GM12865 (cell line): ENCODE measurements around the gene ELMO1.
A peak's percentile ranks its signal among the peaks of the same experiment; 100 is the strongest.

Source experiments
- DNase-seq: peaks from one replicate; pipeline ENCODE4 v3.0.0; 2010; ENCODE audit warnings: low read depth
- H3K4me3 ChIP-seq: 2 replicates; pipeline ENCODE4 v1.5.1; 2011; ENCODE audit warnings: mild to moderate bottlenecking, low read depth, low read length, control low read depth
- TF ChIP-seq, protein P1 (sequence below): IDR thresholded peaks from 2 replicates; pipeline ENCODE4 v1.5.1; 2011; ENCODE audit warnings: low read length, control low read depth, low read depth, inconsistent platforms; ENCODE audit not compliant: insufficient read depth; ENCODE audit errors: missing control alignments

ELMO1 gene

DNA sequence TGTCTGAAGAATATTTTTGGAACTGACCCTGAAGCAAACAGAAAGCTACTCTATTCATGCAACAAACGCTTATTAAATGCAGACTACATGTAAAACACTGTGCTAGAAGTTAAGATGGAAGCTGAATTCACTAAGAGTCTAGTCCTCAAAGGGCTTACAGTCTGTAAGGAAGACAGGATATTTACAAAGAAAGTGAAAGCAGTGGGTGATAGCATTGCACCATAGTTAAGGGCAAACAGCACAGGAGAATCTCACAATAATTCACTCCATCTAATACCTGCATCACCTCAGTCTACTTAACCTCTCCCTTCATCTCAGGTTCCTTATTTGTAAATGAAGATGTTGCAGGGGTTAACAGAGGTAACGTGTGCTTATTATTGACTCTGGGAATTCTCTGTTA is 364.4 kb downstream of the ELMO1 start:
- TF ChIP-seq, protein P1, sequence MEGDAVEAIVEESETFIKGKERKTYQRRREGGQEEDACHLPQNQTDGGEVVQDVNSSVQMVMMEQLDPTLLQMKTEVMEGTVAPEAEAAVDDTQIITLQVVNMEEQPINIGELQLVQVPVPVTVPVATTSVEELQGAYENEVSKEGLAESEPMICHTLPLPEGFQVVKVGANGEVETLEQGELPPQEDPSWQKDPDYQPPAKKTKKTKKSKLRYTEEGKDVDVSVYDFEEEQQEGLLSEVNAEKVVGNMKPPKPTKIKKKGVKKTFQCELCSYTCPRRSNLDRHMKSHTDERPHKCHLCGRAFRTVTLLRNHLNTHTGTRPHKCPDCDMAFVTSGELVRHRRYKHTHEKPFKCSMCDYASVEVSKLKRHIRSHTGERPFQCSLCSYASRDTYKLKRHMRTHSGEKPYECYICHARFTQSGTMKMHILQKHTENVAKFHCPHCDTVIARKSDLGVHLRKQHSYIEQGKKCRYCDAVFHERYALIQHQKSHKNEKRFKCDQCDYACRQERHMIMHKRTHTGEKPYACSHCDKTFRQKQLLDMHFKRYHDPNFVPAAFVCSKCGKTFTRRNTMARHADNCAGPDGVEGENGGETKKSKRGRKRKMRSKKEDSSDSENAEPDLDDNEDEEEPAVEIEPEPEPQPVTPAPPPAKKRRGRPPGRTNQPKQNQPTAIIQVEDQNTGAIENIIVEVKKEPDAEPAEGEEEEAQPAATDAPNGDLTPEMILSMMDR = no peak
- no peak overlapping the region for H3K4me3 ChIP-seq
- DNase-seq = no peak

DNA sequence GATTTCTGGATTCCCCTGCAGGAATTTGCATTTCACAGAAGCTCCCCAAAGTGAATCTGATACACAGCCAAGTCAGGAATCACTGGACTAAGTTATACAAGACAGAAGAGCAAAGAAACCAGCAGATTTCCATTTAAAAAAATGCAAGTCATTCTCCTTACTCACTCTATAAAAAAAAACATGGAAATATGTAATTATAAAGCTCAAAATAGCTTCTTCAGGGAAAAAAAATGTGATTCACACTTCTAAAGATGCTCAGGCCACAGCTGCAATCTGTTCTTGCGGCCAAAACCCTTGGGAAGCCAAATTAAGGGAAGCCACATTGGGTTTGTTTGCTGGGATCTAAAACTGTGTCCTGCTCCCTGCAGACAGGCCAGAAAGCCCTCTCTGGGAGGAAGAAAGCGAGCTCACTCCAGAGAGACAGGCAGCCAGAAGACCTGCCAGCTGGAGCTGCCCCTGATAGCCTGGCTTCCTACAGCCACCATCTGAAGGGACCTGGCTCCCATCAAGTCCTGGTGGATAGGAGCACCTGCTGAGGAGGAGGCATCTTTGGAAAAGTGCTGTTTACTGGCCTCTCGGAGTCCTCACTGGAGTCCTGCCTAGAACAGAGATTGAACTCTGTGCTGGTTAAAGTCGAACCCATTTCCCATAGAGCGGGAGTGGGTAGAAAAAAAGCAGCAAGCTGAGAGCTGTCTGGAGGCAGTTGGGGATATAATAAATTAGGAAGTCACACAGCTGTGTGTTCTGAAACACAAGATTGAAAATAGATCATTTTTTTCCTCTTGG is 365.2 kb downstream of the ELMO1 start:
- no peak overlapping the region for H3K4me3 ChIP-seq
- no peak for DNase-seq
- TF ChIP-seq, protein P1 = no peak

DNA sequence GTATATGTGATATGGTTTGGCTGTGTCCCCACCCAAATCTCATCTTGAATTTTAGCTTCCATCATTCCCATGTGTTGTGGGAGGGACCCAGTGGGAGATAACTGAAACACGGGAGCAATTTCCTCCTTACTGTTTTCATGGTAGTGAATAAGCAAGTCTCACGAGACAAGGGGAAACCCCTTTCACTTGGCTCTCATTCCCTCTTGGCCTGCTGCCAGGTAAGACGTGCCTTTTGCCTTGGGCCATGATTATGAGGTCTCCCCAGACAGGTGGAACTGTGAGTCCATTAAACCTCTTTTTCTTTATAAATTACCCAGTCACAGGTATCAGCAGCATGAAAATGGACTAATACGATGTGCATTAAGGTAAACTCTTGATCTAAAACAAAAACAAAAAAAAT is 367.2 kb downstream of the ELMO1 start:
- no peak overlapping the region for H3K4me3 ChIP-seq
- TF ChIP-seq, protein P1 = no peak
- peak; percentile 10 for DNase-seq

DNA sequence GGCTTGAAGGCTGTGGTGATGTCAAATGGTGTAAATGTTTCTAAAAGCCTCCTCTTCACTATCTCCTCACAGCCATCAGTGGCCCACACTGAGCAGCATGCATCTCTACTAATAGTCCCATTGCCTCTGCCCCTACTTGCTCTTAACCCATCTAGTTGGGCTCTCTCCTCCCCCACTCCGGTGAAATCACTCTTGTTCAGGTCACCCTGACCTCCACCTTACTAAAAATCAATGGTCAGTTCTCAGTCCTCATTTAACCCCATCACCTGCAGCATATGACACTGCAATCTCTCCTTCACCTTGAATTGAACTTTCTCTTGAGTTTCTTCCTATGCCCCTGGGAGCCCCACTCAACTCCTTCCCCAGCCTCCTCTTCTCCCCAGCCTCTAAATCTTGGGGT is 369.2 kb downstream of the ELMO1 start:
- H3K4me3 ChIP-seq = no peak overlapping the region
- DNase-seq = no peak
- TF ChIP-seq, protein P1 = no peak

DNA sequence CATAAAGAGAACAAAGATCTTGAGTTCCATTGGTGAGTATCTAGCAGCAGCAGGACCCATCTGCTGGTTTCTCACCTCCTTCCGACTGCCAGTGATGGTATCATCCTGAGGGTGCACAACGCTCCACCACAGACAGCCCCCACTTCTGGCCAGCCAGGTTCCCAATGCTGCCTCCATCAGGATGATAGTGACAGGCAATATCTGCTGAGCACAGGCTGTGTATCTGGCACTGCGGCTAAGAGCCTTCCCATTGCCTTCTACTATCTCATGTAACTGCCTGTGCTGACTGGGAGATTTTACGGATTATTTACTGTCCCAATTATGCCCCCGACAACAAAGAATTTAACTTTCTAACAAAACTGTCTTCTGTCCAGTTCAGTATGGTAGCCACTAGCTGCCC is 372.0 kb downstream of the ELMO1 start:
- TF ChIP-seq, protein P1 = no peak
- DNase-seq = no peak
- no peak overlapping the region for H3K4me3 ChIP-seq

DNA sequence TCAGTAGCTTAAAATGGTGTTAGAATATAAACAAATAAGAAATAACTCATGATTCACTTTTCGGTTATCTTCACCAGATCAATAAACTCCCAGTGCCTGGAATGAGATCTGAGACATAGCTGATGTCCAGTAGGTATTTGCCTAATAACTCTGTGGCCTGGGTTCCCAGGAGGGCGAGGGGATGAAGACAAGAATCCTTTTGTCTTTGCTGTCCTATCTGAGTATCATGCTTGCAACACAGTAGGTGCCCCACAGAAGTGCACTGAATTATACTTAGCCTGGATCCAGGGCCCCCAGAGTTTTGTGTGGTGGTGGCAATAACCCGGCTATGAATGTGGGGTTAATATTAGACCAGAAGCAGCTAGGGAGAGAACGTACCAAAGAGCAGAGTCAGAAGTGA is 374.3 kb downstream of the ELMO1 start:
- DNase-seq = no peak
- H3K4me3 ChIP-seq = no peak overlapping the region
- TF ChIP-seq, protein P1 = no peak

DNA sequence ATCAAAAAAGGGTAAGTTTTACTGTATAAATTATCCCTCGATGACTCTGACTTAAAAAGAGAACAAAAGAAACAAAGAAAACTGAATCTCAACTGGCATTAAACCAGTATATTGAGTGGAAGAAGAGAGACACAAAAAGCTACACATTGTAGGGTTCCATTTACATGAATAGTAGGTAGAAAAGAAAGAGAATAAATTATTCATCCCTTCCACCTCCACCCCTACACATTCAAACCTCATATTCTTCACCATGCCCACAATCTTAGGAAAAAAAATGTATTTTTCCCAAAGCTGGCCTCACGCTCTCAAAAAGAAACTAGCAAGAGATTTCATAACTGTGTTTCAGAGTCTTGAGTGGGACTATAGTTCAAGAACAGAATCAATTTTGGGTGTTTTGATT is 377.5 kb downstream of the ELMO1 start:
- TF ChIP-seq, protein P1 = no peak
- no peak for DNase-seq
- H3K4me3 ChIP-seq = no peak overlapping the region
